ENCODE data around the gene STK16. TPM values are rescaled to one million over a fixed set of nuclear protein-coding genes. Genes with fewer than 3 reads are reported as not detected.

The STK16 gene
- total and polyA plus RNA-seq, 2 of the 13 experiments (the other 11 are each of a cell fraction or from before 2014, with no cell fraction given) = 28.0 to 50.9 TPM

DNA sequence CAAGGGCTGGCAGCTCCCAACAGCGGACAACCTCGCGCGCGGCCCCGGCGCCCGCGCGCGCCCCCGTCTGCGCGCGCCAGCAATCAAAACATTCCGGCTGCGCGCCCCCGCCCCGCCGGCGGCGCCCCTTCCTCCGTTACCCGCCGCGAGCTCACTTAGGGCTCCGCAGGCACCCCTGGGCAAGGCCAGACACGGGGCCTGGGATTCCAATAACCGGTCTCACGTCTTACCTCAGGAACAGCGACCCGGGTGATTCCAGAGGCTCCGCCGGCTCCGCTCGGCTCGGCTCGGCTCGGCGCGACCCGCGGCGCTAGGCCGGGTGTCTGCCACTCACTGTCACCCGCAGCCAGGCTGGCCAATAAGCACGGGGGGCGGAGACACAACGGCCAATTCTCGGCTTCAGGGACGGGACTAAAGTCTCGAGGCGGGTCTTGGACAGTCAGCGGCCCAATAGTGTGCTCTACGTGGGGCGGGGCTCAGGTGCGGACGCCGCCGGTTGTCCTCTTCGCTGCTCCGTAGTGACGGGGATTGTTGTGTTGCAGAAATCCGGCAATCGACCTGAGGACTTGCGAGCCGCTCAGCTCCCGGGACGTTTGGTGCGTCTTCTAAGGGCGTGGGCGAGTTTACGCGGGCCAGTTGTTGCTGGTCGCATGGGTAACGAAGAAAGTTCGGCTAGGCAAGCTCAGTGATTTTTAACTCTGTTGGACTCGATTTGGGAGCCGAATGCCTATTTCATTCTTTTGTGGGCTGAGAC lies 15.8 kb upstream of the STK16 start, which contains the start of the genes ANKZF1 and ATG9A (continued):
- TF ChIP-seq SP2 (CRISPR knock-in tag; IDR thresholded peaks at IDR 0.05) = peak; percentile 100
- peak; percentile 67 for TF ChIP-seq ZNF274 (CRISPR knock-in tag; IDR thresholded peaks at IDR 0.05)
- TF ChIP-seq ELF3 (CRISPR knock-in tag; IDR thresholded peaks at IDR 0.05) = peak; percentile 75
- TF ChIP-seq NFATC3 (CRISPR knock-in tag; IDR thresholded peaks at IDR 0.05) = peak; percentile 75; the same call in 1 of the 2 replicates
- TF ChIP-seq ZBTB21 (CRISPR knock-in tag; IDR thresholded peaks at IDR 0.05) = no peak
- TF ChIP-seq SYNCRIP (IDR thresholded peaks at IDR 0.05; ENCODE audit: insufficient read depth, low read depth, low read length) = no peak
- TF ChIP-seq ZNF350 (CRISPR knock-in tag; IDR thresholded peaks at IDR 0.05; ENCODE audit: borderline replicate concordance, low read depth) = 0 out of 2 replicates have a peak, but pooled peaks have one; percentile 82
- TF ChIP-seq, protein P1, sequence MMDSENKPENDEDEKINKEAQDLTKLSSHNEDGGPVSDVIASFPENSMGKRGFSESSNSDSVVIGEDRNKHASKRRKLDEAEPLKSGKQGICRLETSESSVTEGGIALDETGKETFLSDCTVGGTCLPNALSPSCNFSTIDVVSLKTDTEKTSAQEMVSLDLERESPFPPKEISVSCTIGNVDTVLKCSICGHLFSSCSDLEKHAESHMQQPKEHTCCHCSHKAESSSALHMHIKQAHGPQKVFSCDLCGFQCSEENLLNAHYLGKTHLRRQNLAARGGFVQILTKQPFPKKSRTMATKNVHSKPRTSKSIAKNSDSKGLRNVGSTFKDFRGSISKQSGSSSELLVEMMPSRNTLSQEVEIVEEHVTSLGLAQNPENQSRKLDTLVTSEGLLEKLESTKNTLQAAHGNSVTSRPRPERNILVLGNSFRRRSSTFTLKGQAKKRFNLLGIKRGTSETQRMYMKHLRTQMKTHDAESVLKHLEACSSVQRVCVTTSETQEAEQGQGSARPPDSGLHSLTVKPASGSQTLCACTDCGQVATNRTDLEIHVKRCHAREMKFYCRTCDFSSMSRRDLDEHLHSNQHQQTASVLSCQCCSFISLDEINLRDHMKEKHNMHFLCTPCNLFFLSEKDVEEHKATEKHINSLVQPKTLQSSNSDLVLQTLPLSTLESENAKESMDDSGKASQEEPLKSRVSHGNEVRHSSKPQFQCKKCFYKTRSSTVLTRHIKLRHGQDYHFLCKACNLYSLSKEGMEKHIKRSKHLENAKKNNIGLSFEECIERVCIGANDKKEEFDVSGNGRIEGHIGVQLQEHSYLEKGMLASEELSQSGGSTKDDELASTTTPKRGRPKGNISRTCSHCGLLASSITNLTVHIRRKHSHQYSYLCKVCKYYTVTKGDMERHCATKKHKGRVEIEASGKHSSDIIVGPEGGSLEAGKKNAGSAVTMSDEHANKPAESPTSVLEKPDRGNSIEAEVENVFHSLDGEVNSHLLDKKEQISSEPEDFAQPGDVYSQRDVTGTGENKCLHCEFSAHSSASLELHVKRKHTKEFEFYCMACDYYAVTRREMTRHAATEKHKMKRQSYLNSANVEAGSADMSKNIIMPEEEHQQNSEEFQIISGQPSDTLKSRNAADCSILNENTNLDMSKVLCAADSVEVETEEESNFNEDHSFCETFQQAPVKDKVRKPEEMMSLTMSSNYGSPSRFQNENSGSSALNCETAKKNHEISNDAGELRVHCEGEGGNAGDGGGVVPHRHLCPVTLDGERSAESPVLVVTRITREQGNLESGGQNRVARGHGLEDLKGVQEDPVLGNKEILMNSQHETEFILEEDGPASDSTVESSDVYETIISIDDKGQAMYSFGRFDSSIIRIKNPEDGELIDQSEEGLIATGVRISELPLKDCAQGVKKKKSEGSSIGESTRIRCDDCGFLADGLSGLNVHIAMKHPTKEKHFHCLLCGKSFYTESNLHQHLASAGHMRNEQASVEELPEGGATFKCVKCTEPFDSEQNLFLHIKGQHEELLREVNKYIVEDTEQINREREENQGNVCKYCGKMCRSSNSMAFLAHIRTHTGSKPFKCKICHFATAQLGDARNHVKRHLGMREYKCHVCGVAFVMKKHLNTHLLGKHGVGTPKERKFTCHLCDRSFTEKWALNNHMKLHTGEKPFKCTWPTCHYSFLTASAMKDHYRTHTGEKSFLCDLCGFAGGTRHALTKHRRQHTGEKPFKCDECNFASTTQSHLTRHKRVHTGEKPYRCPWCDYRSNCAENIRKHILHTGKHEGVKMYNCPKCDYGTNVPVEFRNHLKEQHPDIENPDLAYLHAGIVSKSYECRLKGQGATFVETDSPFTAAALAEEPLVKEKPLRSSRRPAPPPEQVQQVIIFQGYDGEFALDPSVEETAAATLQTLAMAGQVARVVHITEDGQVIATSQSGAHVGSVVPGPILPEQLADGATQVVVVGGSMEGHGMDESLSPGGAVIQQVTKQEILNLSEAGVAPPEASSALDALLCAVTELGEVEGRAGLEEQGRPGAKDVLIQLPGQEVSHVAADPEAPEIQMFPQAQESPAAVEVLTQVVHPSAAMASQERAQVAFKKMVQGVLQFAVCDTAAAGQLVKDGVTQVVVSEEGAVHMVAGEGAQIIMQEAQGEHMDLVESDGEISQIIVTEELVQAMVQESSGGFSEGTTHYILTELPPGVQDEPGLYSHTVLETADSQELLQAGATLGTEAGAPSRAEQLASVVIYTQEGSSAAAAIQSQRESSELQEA (CRISPR knock-in tag; IDR thresholded peaks at IDR 0.05; ENCODE audit: not compliant biosample characterization) = peak; percentile 95
- TF ChIP-seq SP1 (IDR thresholded peaks at IDR 0.05) = peak; percentile 87
- peak; percentile 98 for TF ChIP-seq SP1 (CRISPR knock-in tag; IDR thresholded peaks at IDR 0.05)
- TF ChIP-seq MYNN (CRISPR knock-in tag; IDR thresholded peaks at IDR 0.05; ENCODE audit: low read depth) = no peak; the same call in 1 of the 2 replicates
- TF ChIP-seq, protein P2, sequence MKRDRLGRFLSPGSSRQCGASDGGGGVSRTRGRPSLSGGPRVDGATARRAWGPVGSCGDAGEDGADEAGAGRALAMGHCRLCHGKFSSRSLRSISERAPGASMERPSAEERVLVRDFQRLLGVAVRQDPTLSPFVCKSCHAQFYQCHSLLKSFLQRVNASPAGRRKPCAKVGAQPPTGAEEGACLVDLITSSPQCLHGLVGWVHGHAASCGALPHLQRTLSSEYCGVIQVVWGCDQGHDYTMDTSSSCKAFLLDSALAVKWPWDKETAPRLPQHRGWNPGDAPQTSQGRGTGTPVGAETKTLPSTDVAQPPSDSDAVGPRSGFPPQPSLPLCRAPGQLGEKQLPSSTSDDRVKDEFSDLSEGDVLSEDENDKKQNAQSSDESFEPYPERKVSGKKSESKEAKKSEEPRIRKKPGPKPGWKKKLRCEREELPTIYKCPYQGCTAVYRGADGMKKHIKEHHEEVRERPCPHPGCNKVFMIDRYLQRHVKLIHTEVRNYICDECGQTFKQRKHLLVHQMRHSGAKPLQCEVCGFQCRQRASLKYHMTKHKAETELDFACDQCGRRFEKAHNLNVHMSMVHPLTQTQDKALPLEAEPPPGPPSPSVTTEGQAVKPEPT (CRISPR knock-in tag; IDR thresholded peaks at IDR 0.05; ENCODE audit: low read depth) = peak; percentile 49; the same call in 1 of the 2 replicates
- TF ChIP-seq CHD2 (IDR thresholded peaks at IDR 0.05; ENCODE audit: low read depth, low read length) = peak; percentile 64; the same call in 1 of the 2 replicates
- TF ChIP-seq, protein P3, sequence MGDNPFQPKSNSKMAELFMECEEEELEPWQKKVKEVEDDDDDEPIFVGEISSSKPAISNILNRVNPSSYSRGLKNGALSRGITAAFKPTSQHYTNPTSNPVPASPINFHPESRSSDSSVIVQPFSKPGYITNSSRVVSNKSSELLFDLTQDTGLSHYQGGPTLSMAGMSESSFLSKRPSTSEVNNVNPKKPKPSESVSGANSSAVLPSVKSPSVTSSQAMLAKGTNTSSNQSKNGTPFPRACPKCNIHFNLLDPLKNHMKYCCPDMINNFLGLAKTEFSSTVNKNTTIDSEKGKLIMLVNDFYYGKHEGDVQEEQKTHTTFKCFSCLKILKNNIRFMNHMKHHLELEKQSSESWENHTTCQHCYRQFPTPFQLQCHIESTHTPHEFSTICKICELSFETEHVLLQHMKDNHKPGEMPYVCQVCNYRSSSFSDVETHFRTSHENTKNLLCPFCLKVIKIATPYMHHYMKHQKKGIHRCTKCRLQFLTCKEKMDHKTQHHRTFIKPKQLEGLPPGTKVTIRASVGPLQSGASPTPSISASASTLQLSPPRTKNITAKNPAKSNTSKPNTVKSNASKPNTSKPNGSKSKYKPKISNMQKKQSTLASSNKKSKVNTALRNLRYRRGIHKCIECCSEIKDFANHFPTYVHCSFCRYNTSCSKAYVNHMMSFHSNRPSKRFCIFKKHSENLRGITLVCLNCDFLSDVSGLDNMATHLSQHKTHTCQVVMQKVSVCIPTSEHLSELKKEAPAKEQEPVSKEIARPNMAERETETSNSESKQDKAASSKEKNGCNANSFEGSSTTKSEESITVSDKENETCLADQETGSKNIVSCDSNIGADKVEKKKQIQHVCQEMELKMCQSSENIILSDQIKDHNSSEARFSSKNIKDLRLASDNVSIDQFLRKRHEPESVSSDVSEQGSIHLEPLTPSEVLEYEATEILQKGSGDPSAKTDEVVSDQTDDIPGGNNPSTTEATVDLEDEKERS (CRISPR knock-in tag; IDR thresholded peaks at IDR 0.05) = 0 out of 2 replicates have a peak, but pooled peaks have one; percentile 31
- peak; percentile 34; the same call in 1 of the 2 replicates for TF ChIP-seq ZKSCAN8 (CRISPR knock-in tag; IDR thresholded peaks at IDR 0.05; ENCODE audit: borderline replicate concordance)
- peak; percentile 73 for TF ChIP-seq PHF20 (CRISPR knock-in tag; IDR thresholded peaks at IDR 0.05)
